Stimulated activated CD4-positive, alpha-beta T cell treated with anti-CD3 and anti-CD28 coated beads, Interleukin-4, amount 100 ng/mL, for 24 hours (primary cell): Measurements from ENCODE around the gene CBX7.
A peak's percentile ranks its signal among the peaks of the same experiment; 100 is the strongest.
"Not testable (repeated sequence)": the region's sequence is repeated elsewhere in the genome, so short reads cannot be mapped to it uniquely, and the experiment has no call there.

ENCODE experiments used
- DNase-seq: peaks from one replicate; pipeline ENCODE4 v3.0.0-alpha.2; 2020

The CBX7 gene

GRCh38 chr22:39173787-39174497 is 21.5 kb upstream of the CBX7 start:
- DNase-seq: peak; percentile 35

- no peak for DNase-seq
Measured at GRCh38 chr22:39173050-39173706, 20.7 kb upstream of the CBX7 start.

- DNase-seq: not testable (repeated sequence)
Measured at GRCh38 chr22:39172265-39173049, 20.0 kb upstream of the CBX7 start.

- DNase-seq: no peak
Measured at GRCh38 chr22:39171623-39172264, 19.3 kb upstream of the CBX7 start.

GRCh38 chr22:39170825-39171622 is 18.5 kb upstream of the CBX7 start:
- DNase-seq: peak; percentile 84

GRCh38 chr22:39169797-39170466 is 17.5 kb upstream of the CBX7 start:
- no peak for DNase-seq

GRCh38 chr22:39166547-39166946 is 14.1 kb upstream of the CBX7 start:
- no peak for DNase-seq

- DNase-seq: not testable (repeated sequence)
Measured at GRCh38 chr22:39156093-39156492, 3.6 kb upstream of the CBX7 start.

GRCh38 chr22:39155421-39155820 is 2.9 kb upstream of the CBX7 start:
- no peak for DNase-seq

- no peak for DNase-seq
Measured at GRCh38 chr22:39153220-39153717, 789 bp upstream of the CBX7 start.

- DNase-seq: no peak
Measured at GRCh38 chr22:39152024-39152510, 413 bp downstream of the CBX7 start.

GRCh38 chr22:39151329-39151975 is 1.0 kb downstream of the CBX7 start:
- no peak for DNase-seq

- no peak for DNase-seq
Measured at GRCh38 chr22:39150848-39151215, 1.6 kb downstream of the CBX7 start.

GRCh38 chr22:39149915-39150847 is 2.3 kb downstream of the CBX7 start:
- no peak for DNase-seq

GRCh38 chr22:39148727-39149535 is 3.5 kb downstream of the CBX7 start:
- DNase-seq: peak; percentile 72

GRCh38 chr22:39148026-39148726 is 4.3 kb downstream of the CBX7 start:
- no peak for DNase-seq

GRCh38 chr22:39147335-39148025 is 5.0 kb downstream of the CBX7 start:
- no peak for DNase-seq
